H1 (cell line): Measurements from ENCODE around the gene DENND10. TPM values are rescaled to one million over a fixed set of nuclear protein-coding genes. Genes with fewer than 3 reads are reported as not detected.

ENCODE experiments used
- CTCF ChIA-PET: fragments of 300-600 bp; sonication (Branson Sonifier 250); formaldehyde crosslinking; loops from one replicate; lab custom pipeline; 2021; ENCODE audit not compliant: partially characterized antibody; lab: Charles Lee
- POLR2A ChIA-PET: fragments of 300-600 bp; sonication (Branson Sonifier 250); formaldehyde crosslinking; loops from one replicate; lab custom pipeline; 2021; ENCODE audit warnings: inconsistent platforms; ENCODE audit not compliant: partially characterized antibody; lab: Charles Lee
- DNase-seq, 2 experiments: peaks; one replicate each; pipeline versions ENCODE4 v3.0.0 to v3.0.0-alpha.2; 2010 to 2022; ENCODE audit warnings: low spot score in 2 of 2, low read depth in 1 of 2, mixed read lengths in 1 of 2
- FAIRE-seq: peaks from 2 replicates; lab custom pipeline; 2011; peaks lifted over from hg19 to GRCh38; lab: Jason Lieb, UNC
- H2AFZ ChIP-seq: 2 replicates; pipeline ENCODE4 v1.8.1; 2012; ENCODE audit warnings: low read length, inconsistent platforms
- H2AK5ac ChIP-seq: 2 replicates; pipeline ENCODE4 v1.6.1; 2013; ENCODE audit warnings: low read depth, low read length
- H2BK120ac ChIP-seq: replicated peaks from 2 replicates; pipeline ENCODE3; 2013; ENCODE audit warnings: low read depth, low read length, inconsistent platforms
- H2BK12ac ChIP-seq: 2 replicates; pipeline ENCODE4 v1.6.1; 2013; ENCODE audit warnings: low read depth, low read length
- H2BK15ac ChIP-seq: 2 replicates; pipeline ENCODE4 v1.6.1; 2013; ENCODE audit warnings: low read length
- H2BK20ac ChIP-seq: 2 replicates; pipeline ENCODE4 v1.6.1; 2013; ENCODE audit warnings: low read length
- H2BK5ac ChIP-seq: 2 replicates; pipeline ENCODE4 v1.6.1; 2013; ENCODE audit warnings: low read depth, low read length
- H3K14ac ChIP-seq: 2 replicates; pipeline ENCODE4 v1.6.1; 2013; ENCODE audit warnings: inconsistent platforms; ENCODE audit not compliant: insufficient read length
- H3K18ac ChIP-seq: 2 replicates; pipeline ENCODE4 v1.6.1; 2013; ENCODE audit warnings: low read length; ENCODE audit errors: extremely low read depth
- H3K23ac ChIP-seq: 2 replicates; pipeline ENCODE4 v1.6.1; 2013; ENCODE audit warnings: inconsistent platforms; ENCODE audit not compliant: insufficient read length
- H3K23me2 ChIP-seq: 2 replicates; pipeline ENCODE4 v1.6.1; 2013; ENCODE audit warnings: low read depth, low read length
- H3K27ac ChIP-seq: 2 replicates; pipeline ENCODE4 v1.6.1; 2011; ENCODE audit warnings: low read depth, low read length, inconsistent platforms
- H3K27me3 ChIP-seq, 4 experiments: replicated peaks in 1 of 4; 1 replicate in 1 of 4; 2 replicates in 3 of 4; pipeline versions ENCODE4 v1.6.1 to v1.8.1; 2011 to 2013; ENCODE audit warnings: low read length in 3 of 4, mild to moderate bottlenecking in 3 of 4, inconsistent platforms in 2 of 4, mixed read lengths in 2 of 4, moderate library complexity in 1 of 4; ENCODE audit not compliant: control insufficient read depth in 3 of 4, insufficient read depth in 3 of 4; ENCODE audit errors: extremely low read depth in 1 of 4
- H3K36me3 ChIP-seq, 4 experiments: 2 replicates each; pipeline versions ENCODE4 v1.6.1 to v1.8.1; 2011 to 2013; ENCODE audit warnings: mild to moderate bottlenecking in 4 of 4, low read length in 3 of 4, moderate library complexity in 2 of 4, control low read depth in 1 of 4, inconsistent platforms in 1 of 4; ENCODE audit not compliant: insufficient read depth in 4 of 4, control insufficient read depth in 2 of 4
- H3K4ac ChIP-seq: replicated peaks from 2 replicates; pipeline ENCODE3; 2013; ENCODE audit warnings: low read length, low read depth, mixed read lengths, inconsistent platforms; ENCODE audit not compliant: insufficient read length
- H3K4me1 ChIP-seq, 4 experiments: replicated peaks in 1 of 4; 1 replicate in 1 of 4; 2 replicates in 3 of 4; pipeline versions ENCODE4 v1.6.1 to v1.8.1; 2011 to 2013; ENCODE audit warnings: low read length in 3 of 4, inconsistent platforms in 2 of 4, mixed read lengths in 1 of 4; ENCODE audit not compliant: insufficient read depth in 4 of 4, control insufficient read depth in 3 of 4
- H3K4me2 ChIP-seq, 2 experiments: 2 replicates each; pipeline versions ENCODE4 v1.6.1 to v1.8.1; 2011 to 2013; ENCODE audit warnings: low read depth in 2 of 2, low read length in 2 of 2, control low read depth in 1 of 2, inconsistent platforms in 1 of 2, mild to moderate bottlenecking in 1 of 2; ENCODE audit not compliant: insufficient read depth in 1 of 2
- H3K4me3 ChIP-seq, 4 experiments: fragments of 200-600, 300-600 bp in 1 of 4; sonication (generic), shearing (Covaris generic), sonication (Bioruptor Twin) in 1 of 4; 2 replicates each; pipeline versions ENCODE4 v1.5.1 to v1.8.1; 2011 to 2016; ENCODE audit warnings: low read length in 4 of 4, low read depth in 3 of 4, control low read depth in 2 of 4, inconsistent platforms in 2 of 4, mild to moderate bottlenecking in 2 of 4, mixed read lengths in 1 of 4, moderate library complexity in 1 of 4; ENCODE audit not compliant: insufficient read depth in 2 of 4; ENCODE audit errors: extremely low read depth in 1 of 4
- H3K56ac ChIP-seq: replicated peaks from 2 replicates; pipeline ENCODE3; 2013; ENCODE audit warnings: low read depth, mild to moderate bottlenecking, mixed read lengths, low read length, inconsistent platforms; ENCODE audit not compliant: insufficient read length
- H3K79me1 ChIP-seq: 2 replicates; pipeline ENCODE4 v1.6.1; 2013; ENCODE audit warnings: low read depth, low read length, control low read depth
- H3K79me2 ChIP-seq, 2 experiments: 2 replicates each; pipeline versions ENCODE4 v1.6.1 to v1.8.1; 2012 to 2013; ENCODE audit warnings: low read length in 2 of 2, mild to moderate bottlenecking in 2 of 2, inconsistent platforms in 1 of 2; ENCODE audit not compliant: insufficient read depth in 2 of 2, control insufficient read depth in 1 of 2
- H3K9ac ChIP-seq, 4 experiments: replicated peaks in 1 of 4; 1 replicate in 1 of 4; 2 replicates in 3 of 4; pipeline versions ENCODE4 v1.6.1 to v1.8.1; 2011 to 2013; ENCODE audit warnings: low read depth in 3 of 4, low read length in 3 of 4, control low read depth in 2 of 4, mild to moderate bottlenecking in 2 of 4, moderate library complexity in 2 of 4, inconsistent platforms in 1 of 4; ENCODE audit errors: extremely low read depth in 1 of 4
- H3K9me3 ChIP-seq, 2 experiments: 2 replicates each; pipeline versions ENCODE4 v1.6.1 to v1.8.1; 2012 to 2013; ENCODE audit warnings: mild to moderate bottlenecking in 2 of 2, moderate library complexity in 2 of 2, control low read depth in 1 of 2, inconsistent platforms in 1 of 2, low read depth in 1 of 2, low read length in 1 of 2, mixed read lengths in 1 of 2; ENCODE audit not compliant: insufficient read depth in 2 of 2
- H4K20me1 ChIP-seq, 2 experiments: replicated peaks in 1 of 2; 2 replicates each; pipeline versions ENCODE3 to v1.8.1; 2011 to 2013; ENCODE audit warnings: inconsistent platforms in 2 of 2, low read length in 2 of 2, mild to moderate bottlenecking in 1 of 2; ENCODE audit not compliant: insufficient read depth in 2 of 2, control insufficient read depth in 1 of 2
- H4K5ac ChIP-seq: 2 replicates; pipeline ENCODE4 v1.6.1; 2013; ENCODE audit warnings: low read length, low read depth, mixed read lengths, inconsistent platforms; ENCODE audit not compliant: insufficient read length
- H4K8ac ChIP-seq: 2 replicates; pipeline ENCODE4 v1.8.0; 2013; ENCODE audit warnings: mild to moderate bottlenecking, moderate library complexity, low read length, inconsistent platforms; ENCODE audit not compliant: insufficient read depth; ENCODE audit errors: extremely low read depth
- H4K91ac ChIP-seq: replicated peaks from 2 replicates; pipeline ENCODE3; 2013; ENCODE audit warnings: low read length, mixed read lengths, inconsistent platforms; ENCODE audit not compliant: insufficient read length
- ATF2 ChIP-seq: IDR thresholded peaks from 2 replicates; pipeline ENCODE4 v1.6.1; 2012; ENCODE audit warnings: low read length, inconsistent platforms
- CEBPB ChIP-seq: IDR thresholded peaks from 2 replicates; pipeline ENCODE4 v1.6.1; 2012; ENCODE audit warnings: low read depth, low read length
- MAX ChIP-seq: IDR thresholded peaks from 2 replicates; pipeline ENCODE4 v1.6.1; 2012; ENCODE audit warnings: inconsistent platforms
- RNF2 ChIP-seq: fragments of 200-900, 300-1000 bp; sonication (generic); IDR thresholded peaks from 2 replicates; pipeline ENCODE4 v1.7.1; 2016; ENCODE audit warnings: borderline replicate concordance, low read depth, mild to moderate bottlenecking, antibody characterized with exemption, low read length; ENCODE audit not compliant: poor library complexity, severe bottlenecking; ENCODE audit errors: missing control alignments
- TAF7 ChIP-seq: optimal IDR thresholded peaks from 2 replicates; pipeline ENCODE3; 2011; ENCODE audit warnings: low read depth, mild to moderate bottlenecking, inconsistent platforms, low read length, moderate library complexity, borderline replicate concordance
- WGBS, 2 experiments: shearing (Covaris generic) in 1 of 2; methylation state at CpG; one replicate each; pipeline versions ENCODE4 v1.1.6 to v1.1.7; 2013 to 2015; ENCODE audit warnings: low lambda C conversion rate in 2 of 2, mixed read lengths in 2 of 2, inconsistent platforms in 1 of 2, low coverage in 1 of 2, missing lambda C conversion rate in 1 of 2; ENCODE audit not compliant: insufficient replicate concordance in 2 of 2, insufficient coverage in 1 of 2, insufficient read length in 1 of 2; ENCODE audit errors: extremely low coverage in 1 of 2, missing lambda C conversion rate in 1 of 2; 5-methylcytosine and 5-hydroxymethylcytosine counted together
- polyA plus RNA-seq, 7 experiments: library from polyadenylated mRNA; depleted of rRNA in 3 of 7; stranded (reverse) in 5 of 7; unstranded in 2 of 7; fragments of >200 nt in 5 of 7; fragments of 200-250 nt in 2 of 7; gene quantifications; 1 replicate in 5 of 7; 2 replicates in 1 of 7; 4 replicates in 1 of 7; pipeline versions ENCODE4 v1.2.1 to v1.2.3, GENCODE V29; 2011 to 2013; ENCODE audit warnings: missing spikeins in 2 of 7, mixed read lengths in 2 of 7
- total RNA-seq: library from RNA; stranded (reverse); fragmentation: NEBNext Ultra II Directional; extraction: Animal tissue kit (Norgen Biotek cat#: 25700); gene quantifications from 2 replicates; pipeline ENCODE4 v1.2.1, GENCODE V29; 2021

Gene DENND10
- total and polyA plus RNA-seq, 2 of the 8 experiments (the other 6 are each of a cell fraction or from before 2014, with no cell fraction given): 49.3 to 64.4 TPM

- no peak overlapping the region for H4K8ac ChIP-seq
- H4K5ac ChIP-seq: no peak overlapping the region
- H3K27ac ChIP-seq: no peak overlapping the region
- H3K23me2 ChIP-seq: no peaks in the 10 kb centered on the region
- H4K91ac ChIP-seq: no peak overlapping the region
- no peak overlapping the region for H2AFZ ChIP-seq
- H3K4me2 ChIP-seq: no peak overlapping the region
- no peaks in the 10 kb centered on the region for H3K79me2 ChIP-seq
- no peak overlapping the region for H3K9ac ChIP-seq
- H3K4ac ChIP-seq: no peak overlapping the region
- H2BK20ac ChIP-seq: no peak overlapping the region
- H3K36me3 ChIP-seq: no peaks in the 10 kb centered on the region
- no peak overlapping the region for H3K56ac ChIP-seq
- 91% methylated on average over 3 of the region's 3 CpGs; no CpG with 5 or more reads in 1 of the 2 experiments for WGBS, 2 experiments
- POLR2A ChIA-PET: interaction anchor here (0.9 to 1.1 kb wide), 3 partner anchors 19 to 158 kb away, joined by 3 to 4 read pairs (median 4); partner anchors contain the start of gene EIF3A
- no peak overlapping the region for H3K18ac ChIP-seq
- H3K79me1 ChIP-seq: no peaks in the 10 kb centered on the region
- no peak overlapping the region for H2AK5ac ChIP-seq
- TF ChIP-seq MAX: no peak
- no peak for TF ChIP-seq ATF2
- no peak for TF ChIP-seq RNF2
- no peak for TF ChIP-seq CEBPB
- no peak for TF ChIP-seq TAF7
- TF ChIP-seq, all 59 proteins: peak for 0
- Histone ChIP-seq H3K9me3 (no peaks in the 10 kb centered on the region), H3K4me1 (peaks cover 0 to 3% (median 0%) of the 10 kb centered on the region in 4 experiments; a peak in 1 of 7 replicates), H3K23ac (no peak overlapping the region), H2BK120ac (no peak overlapping the region), H2BK15ac (no peak overlapping the region), H2BK12ac (no peak overlapping the region), H3K4me3 (no peak overlapping the region), H2BK5ac (no peak overlapping the region), H3K27me3 (no peaks in the 10 kb centered on the region), H3K14ac (no peak overlapping the region), H4K20me1 (no peaks in the 10 kb centered on the region)
- FAIRE-seq (no peak), DNase-seq (no peak)
- CTCF ChIA-PET: interaction anchor here (3.9 kb wide), 1 partner anchor 13 kb away, joined by 16 read pairs; no protein-coding TSS in a partner anchor
Measured at GRCh38 chr10:119098576-119098975, 5.3 kb upstream of the DENND10 start.
